C1 segment of cervical spinal cord (tissue), 14 donors: Measurements from ENCODE around the gene GNB1.
"Not testable (repeated sequence)": the region's sequence is repeated elsewhere in the genome, so short reads cannot be mapped to it uniquely, and the experiment has no call there.

ENCODE experiments used
- DNase-seq, 14 donors: peaks; one replicate each; lab custom pipeline; 2025; lab: John Stamatoyannopoulos, UW

The GNB1 gene

GRCh38 chr1:1763657-1764621 is 126.9 kb downstream of the GNB1 start:
- peak in 5 of 14 donors; percentile 15 to 42 (median 16) for DNase-seq

DNA sequence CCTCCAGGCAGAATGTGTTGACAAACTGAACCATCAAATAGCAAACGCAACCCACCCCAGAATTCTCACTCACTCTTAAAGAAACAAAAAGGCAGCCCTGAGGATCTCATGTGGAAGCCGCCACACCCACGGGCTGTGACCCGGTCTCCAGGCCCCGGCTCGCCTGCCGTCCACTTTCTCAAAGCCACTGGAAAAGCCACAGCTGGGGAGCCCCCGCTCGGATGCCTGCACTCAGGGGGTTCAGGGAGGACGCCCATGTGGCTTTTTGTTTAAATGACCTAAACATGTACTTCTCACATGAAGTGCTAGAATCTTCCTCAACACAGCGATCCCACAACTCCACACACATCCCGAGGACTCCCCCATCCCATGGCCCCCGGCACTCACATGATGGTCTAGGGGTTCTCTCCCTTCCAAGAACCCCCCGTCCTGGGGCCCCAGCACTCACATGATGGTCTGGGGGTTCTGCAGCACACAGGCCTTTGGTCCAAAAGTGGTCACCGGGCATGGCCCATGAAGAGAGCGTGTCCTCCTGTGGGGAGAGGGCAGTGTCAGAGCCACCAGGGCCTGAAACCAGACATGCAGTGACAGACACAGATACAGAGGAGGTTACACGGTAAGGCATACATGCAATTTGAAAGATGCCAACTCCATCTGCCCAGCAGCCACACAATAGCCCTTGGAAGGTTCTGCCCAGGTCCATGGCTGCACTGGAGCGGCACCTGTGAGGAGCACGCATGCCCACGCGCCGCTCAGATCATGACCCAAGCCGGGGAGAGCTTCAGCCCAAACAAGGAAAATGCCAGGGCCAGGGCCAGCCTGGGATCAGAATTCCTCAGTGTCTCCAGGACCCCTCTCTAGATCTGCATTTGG is 129.1 kb downstream of the GNB1 start:
- DNase-seq = no peak

GRCh38 chr1:1760715-1761114 is 130.2 kb downstream of the GNB1 start:
- no peak for DNase-seq

GRCh38 chr1:1760345-1760650 is 130.6 kb downstream of the GNB1 start:
- DNase-seq = no peak

DNA sequence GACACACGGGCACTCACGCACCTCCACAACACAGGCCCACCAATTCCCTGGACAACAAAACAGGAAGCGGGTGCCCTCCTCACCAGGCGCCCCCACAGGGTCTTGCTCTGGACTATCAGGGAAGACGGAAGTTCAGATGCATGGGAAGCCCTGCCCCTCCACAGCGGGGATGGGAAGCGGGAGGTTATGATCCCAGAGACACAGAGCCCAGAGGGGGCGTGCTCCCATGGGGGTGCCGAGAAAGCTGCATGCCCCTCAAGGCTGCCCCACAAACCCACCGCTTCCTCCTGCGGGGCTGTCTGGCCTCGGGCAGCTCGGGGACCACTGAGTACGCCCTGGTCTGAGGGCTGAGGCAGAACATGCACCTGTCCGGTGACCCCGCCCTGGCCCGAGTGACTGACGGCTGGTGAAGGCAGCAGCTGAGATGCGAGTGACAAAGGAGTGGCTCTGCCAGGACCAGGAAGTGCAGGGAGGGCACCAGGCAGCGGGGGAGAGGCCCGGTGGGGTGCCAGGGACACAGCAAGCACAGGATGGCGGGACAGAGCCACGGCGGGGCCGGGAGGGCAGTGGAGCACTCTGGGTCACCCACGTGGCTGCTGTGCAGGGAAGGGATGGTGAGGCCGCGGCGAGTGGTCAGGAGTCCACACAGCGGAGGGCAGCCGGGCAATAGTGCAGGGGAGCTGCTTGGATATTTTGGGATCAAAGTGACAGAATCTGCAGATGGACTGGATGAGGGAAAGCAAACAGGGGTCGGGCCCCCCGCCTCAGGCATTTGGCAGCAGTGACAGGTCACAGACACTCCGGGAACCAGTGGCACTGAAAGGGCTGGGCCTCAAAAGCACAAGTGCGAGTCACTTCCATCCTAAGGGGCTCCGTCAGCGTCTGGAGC is 131.2 kb downstream of the GNB1 start:
- DNase-seq = no peak

DNA sequence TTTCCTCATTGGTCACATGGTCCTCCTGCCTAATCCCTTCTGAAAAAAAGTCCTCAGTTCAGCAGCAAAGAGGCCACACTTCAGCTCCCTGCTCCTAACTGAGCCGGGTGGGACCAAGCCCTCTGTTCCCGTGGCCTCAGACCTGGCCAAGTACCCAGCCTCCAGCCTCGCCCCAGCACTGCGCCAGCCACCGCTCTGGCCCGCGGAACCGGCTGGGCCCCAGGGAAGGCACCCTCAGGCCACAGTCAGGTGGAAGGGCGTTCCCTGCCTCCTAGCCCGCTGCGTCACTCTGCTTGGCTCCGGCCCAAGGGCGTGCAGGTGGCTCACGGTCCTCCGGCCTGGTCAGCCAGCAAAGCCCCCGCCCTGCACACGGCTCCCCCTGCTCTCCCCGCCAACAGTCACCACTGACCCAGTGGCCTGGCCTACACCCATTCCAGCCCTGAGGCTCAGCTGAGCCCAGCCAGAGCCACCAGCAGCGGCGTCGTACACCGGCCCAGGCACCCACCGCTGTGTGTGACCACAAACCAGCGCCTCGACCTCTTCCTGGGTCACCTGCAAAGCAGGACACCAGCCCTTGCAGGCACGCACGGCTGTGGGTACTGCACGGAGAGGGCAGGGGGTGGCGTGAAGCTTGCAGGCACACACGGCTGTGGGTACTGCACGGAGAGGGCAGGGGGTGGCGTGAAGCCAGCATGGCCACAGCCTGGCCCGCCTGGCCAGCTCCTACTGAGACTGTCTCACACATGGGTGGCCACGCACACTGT is 132.0 kb downstream of the GNB1 start:
- DNase-seq = peak in 1 of 14 donors; percentile 24

GRCh38 chr1:1758059-1758621 is 132.7 kb downstream of the GNB1 start:
- DNase-seq = no peak

DNA sequence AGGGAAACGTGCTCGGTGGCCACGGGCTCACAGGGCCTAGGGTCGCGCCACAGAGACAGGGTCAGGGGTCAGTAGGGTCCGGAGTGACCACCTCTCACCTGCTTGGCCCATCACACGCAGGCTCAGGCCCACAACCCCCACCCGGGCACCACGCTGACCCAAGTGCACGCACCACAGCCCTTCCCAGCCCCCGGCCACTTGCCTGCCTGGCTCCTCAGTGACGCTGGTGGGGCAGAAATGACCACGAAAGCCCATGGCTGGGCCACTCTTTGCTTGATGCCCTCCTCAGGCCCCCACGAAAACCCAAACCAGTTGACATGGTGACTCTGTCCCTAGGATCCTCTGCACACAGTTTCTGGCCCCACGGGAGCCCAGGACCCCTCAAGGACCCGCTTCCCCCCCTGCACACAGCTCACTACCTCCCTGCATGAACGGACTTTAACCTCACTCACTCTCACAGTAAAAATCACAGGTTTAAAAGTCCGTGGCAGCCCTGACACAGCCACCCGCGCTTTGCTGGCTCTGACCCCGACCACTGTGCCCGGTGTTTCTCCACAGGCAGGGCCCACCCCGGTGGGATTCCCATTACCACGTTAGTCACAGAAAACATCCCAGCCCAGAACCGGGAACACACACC is 133.3 kb downstream of the GNB1 start:
- DNase-seq = no peak

DNA sequence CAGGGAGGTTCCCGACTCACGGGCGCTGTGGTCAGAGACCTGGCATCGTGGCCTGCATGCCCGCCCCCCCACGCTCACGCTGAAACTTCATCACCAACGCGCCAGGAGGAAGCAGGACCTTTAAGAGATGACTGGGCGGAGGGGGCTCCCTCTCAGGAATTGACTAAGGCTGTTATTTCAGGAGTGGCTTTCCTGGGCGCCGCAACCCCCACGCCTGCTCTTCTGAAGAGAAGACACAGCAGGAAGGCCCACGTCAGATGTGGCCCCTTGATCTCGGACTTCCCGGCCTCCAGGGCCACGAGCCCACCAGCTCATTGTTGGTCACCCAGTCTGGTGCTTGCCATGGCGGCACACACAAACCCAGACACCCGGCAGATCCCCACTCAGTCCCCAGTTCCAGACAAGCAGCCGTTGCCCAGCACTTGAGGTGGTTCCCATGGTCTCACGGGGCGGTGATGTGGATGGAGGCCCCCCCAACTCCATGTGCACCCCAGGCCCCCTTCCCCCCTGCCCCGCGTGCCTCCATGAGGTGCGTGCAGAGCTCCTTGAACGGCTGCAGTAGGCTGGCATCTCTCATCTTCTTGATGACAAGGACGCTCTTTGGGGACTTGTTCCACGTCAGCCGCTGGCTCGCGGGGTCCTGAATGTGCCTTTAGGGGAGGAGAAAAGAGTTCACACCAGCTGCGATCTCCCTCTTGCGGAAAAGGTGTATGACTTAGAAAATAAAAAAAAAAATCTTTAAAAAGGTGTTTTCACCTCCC is 134.0 kb downstream of the GNB1 start:
- DNase-seq = no peak

GRCh38 chr1:1755852-1756251 is 135.0 kb downstream of the GNB1 start:
- DNase-seq = no peak

- no peak for DNase-seq
Measured at GRCh38 chr1:1755426-1755825, 135.5 kb downstream of the GNB1 start.

DNA sequence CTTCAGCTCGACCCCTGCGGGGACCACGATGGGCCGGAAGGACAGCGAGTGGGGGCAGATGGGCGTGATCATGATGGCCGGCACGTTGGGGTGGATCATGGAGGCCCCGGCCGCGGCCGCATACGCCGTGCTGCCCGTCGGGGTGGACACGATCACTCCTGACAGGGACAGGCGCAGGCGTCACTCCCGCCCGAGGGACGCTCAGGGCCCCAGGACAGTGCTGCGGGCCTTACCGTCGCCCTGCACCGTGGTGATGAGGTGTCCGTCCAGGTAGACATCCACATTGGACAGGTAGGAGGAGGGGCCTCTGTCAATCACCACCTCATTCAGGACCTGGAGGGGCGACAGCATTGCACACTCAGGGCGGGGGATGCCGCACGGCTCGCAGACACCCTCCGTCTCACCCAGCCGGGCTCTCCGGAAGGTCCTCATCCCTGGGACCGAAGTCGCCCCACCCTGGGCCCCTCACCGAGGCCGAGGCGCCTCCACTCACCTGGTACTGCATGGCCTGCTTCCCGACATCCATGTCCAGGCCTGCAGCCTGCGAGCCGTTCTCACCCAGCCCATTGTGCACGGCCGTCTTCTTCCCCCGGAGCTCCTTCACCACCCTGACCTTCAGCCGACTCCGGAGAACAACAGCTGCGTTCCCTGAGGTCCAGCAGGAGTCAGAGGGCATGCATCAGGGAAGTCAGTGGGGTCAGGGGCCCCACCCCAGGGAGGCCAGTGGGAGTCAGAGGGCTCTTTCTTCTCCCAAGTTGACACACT is 136.7 kb downstream of the GNB1 start:
- no peak for DNase-seq

DNA sequence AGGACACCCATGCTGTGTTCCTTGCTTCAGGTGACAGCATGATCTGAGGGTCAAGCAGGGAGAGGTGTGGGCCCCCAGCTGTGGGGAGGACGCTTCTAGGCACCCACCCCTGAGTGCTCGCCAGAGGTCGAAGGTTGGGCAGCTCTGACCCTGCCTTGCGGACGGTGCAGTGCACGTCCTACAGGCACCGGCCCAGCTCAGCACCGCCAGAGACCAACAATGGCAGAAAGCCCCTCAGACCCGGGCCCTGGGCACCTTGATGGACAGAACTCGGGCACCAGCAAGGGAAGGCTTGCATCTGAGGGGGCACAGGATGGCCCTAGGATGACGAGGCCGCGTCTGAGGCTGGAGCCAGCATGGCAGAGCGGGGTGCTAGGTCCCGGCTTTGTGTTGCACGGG is 137.3 kb downstream of the GNB1 start:
- DNase-seq = no peak

DNA sequence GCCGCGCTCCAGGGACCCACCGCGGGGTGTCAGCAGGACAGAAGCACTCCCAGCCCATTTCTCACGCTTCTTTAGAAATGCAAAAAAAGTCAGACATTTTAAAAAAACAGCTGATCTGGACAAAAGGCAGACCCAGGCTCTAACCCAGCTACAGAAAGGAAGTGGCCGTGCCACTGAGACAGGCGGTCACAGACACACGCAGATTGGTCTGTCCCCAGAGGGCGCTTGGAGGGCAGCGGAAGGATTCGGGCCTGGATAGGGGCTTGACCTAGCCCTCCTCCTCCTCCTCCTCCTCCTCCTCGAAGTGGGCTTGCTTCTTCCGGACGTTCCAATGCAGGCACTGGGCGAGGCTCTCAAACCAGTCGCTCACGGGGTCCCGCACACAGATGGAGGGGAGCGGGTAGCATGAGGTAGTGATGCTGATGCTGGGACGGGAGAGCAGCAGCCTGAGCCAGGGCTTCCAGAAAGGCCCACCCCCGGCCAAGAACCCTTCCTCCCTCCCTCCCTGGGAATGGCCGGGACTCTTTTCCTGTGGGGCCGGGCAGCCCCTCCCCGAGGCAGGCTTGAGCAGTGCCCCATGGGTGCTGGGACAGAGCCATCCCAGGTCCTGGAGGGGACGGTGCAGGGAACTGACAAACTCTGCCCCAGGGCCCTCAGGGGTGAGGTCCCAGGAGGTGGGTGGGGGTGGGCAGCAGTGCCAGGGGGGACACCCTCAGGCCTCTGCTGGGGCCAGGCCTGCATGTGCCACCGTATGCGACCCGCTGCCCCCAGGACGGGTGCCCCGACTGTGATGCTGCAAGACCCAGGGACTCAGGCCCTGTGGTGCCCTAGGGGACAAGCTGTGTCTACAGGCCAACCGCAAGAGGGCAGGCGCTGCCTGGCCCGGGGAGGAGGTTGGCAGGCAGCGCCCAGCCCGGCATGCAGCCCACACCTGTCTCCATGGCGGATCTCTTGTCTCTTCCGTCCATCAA is 138.0 kb downstream of the GNB1 start:
- DNase-seq = peak in 1 of 14 donors; percentile 31

DNA sequence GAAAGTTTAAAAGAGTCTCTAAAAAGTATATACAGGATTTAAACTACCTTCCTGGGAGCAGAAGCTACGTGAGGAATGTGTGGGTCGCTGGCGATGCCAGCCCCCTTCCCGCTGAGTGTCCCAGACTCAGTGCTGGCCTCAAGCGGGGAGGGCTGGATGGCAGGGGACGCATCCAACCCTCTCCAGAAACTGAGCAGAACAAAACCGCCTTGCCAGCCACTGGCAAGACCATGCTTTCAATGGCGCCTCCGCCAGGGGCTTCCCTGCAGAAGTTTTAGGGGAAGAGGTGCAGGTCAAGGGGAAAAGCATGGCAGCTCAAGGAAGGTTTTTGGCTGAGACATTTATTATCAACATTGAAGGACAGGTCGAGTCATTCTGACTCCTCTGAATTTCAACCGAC is 138.7 kb downstream of the GNB1 start:
- DNase-seq = no peak

- not testable (repeated sequence) for DNase-seq
Measured at GRCh38 chr1:1749941-1750340, 140.9 kb downstream of the GNB1 start.

- no peak for DNase-seq
Measured at GRCh38 chr1:1748686-1749321, 142.1 kb downstream of the GNB1 start.
